Kidney (tissue), 14 donors: ENCODE data around the gene SYNDIG1. TPM values are rescaled to one million over a fixed set of nuclear protein-coding genes. Genes with fewer than 3 reads are reported as not detected.

ENCODE experiments used
- DNase-seq, 5 donors: peaks; one replicate each; pipeline ENCODE4 v3.0.0-alpha.2; 2013 to 2020
- FAIRE-seq: peaks from 2 replicates; lab custom pipeline; 2012; peaks lifted over from hg19 to GRCh38; lab: Jason Lieb, UNC
- H3K27ac ChIP-seq, 2 donors: one replicate each; pipeline ENCODE4 v1.7.0; 2013; ENCODE audit warnings: low read depth in 2 of 2, low read length in 2 of 2, inconsistent platforms in 1 of 2
- H3K27me3 ChIP-seq: one replicate; pipeline ENCODE4 v1.7.1; 2013; ENCODE audit warnings: low read length, inconsistent platforms; ENCODE audit not compliant: control insufficient read depth, insufficient read depth
- H3K36me3 ChIP-seq, 3 donors: one replicate each; pipeline versions ENCODE4 v1.7.0 to v1.7.1; 2013; ENCODE audit warnings: low read length in 3 of 3, control low read depth in 1 of 3, inconsistent platforms in 1 of 3; ENCODE audit not compliant: insufficient read depth in 3 of 3, control insufficient read depth in 2 of 3
- H3K4me1 ChIP-seq, 3 donors: one replicate each; pipeline versions ENCODE4 v1.7.0 to v1.7.1; 2013; ENCODE audit warnings: low read length in 3 of 3, inconsistent platforms in 1 of 3, low read depth in 1 of 3; ENCODE audit not compliant: control insufficient read depth in 2 of 3, insufficient read depth in 2 of 3
- H3K4me3 ChIP-seq, 3 donors: one replicate each; pipeline versions ENCODE4 v1.7.0 to v1.8.1; 2013; ENCODE audit warnings: low read length in 3 of 3, control low read depth in 1 of 3, inconsistent platforms in 1 of 3
- H3K9ac ChIP-seq, 3 donors: one replicate each; pipeline versions ENCODE4 v1.7.0 to v1.7.1; 2013; ENCODE audit warnings: low read length in 3 of 3, control low read depth in 1 of 3, inconsistent platforms in 1 of 3
- H3K9me3 ChIP-seq, 3 donors: one replicate each; pipeline versions ENCODE4 v1.7.0 to v1.7.1; 2013; ENCODE audit warnings: low read length in 3 of 3, control low read depth in 1 of 3, inconsistent platforms in 1 of 3; ENCODE audit not compliant: control insufficient read depth in 2 of 3, insufficient read depth in 1 of 3
- intact Hi-C: fragments of 100-400 bp; cut with DNase I; formaldehyde crosslinking; loops from one replicate; pipeline ENCODE4 v1.11.1; 2022
- polyA plus RNA-seq: library from polyadenylated mRNA; stranded (reverse); fragments of 350-450 nt; fragmentation: Illumina TruSeq; extraction: RNeasy Lipid Tissue Mini Kit (QIAGEN cat#74804); gene quantifications from one replicate; pipeline ENCODE4 v1.2.3, GENCODE V29; 2014; ENCODE audit warnings: low read depth, low replicate concordance; ENCODE audit not compliant: insufficient read depth
- total RNA-seq: library from RNA; stranded (reverse); fragmentation: NEBNext Ultra II Directional; extraction: Animal tissue kit (Norgen Biotek cat#: 25700); gene quantifications from one replicate; pipeline ENCODE4 v1.2.1, GENCODE V29; 2021
- TF ChIP-seq, protein P1 (sequence below): IDR thresholded peaks from 3 replicates; pipeline ENCODE4 v1.5.1; 2012; ENCODE audit warnings: mild to moderate bottlenecking, moderate library complexity, borderline replicate concordance; ENCODE audit not compliant: insufficient read depth; ENCODE audit errors: extremely low read depth
- donor health status: control.
- donor health status: control.
- donor health status: control.
- donor health status: control.
- donor health status: control.
- donor health status: DM: yes; HTN: yes; CAD: no.
- donor health status: Normal renal cell carcinoma (clear cell type).

The SYNDIG1 gene
- total and polyA plus RNA-seq, 2 donors from 2014 or later = 5.4 to 8.2 TPM

DNA sequence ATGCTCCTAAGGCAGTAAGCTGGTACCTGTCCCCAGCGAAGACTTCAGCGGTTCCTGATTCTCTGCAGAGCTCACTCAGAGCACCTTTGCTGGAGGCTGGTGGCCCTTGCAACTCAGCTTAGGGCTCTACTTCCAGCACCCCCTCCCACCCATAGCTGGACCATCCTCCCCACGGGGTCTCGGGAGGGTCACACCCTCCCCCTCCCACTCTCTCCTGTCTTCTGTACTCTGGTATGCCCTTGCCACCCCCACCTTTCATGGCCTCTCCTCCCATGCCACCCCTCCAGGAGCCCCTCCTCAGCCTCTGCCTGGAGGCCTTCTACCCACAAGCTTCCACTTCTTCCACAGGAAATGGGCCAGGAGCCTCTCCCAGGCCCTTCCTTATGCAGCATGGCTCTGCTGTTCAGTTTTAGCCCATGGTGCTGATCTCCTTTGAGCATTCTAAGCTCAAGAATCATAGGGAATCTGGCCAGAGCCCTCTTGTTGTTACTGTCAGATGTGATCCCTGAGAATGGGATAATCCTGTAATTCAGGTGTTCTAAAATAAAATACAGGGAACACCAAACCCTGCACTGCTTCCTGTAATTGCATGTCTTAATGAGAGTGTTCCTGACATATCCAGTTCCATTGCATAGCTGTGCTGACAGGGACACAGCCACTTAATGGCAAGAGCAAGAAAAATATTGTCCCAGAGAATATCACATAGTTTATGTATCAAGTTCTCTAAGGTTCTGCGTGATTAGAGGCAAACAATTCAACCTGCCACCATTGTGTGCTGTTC, 142.1 kb downstream of the SYNDIG1 start:
- FAIRE-seq (no peak), DNase-seq (no peak)
- Histone ChIP-seq H3K4me3 (no peak overlapping the region), H3K27ac (no peak overlapping the region), H3K9ac (no peak overlapping the region), H3K9me3 (no peaks in the 10 kb centered on the region), H3K27me3 (no peaks in the 10 kb centered on the region), H3K36me3 (no peaks in the 10 kb centered on the region), H3K4me1 (no peaks in the 10 kb centered on the region)
- intact Hi-C loops = no loop called here
- TF ChIP-seq, protein P1, sequence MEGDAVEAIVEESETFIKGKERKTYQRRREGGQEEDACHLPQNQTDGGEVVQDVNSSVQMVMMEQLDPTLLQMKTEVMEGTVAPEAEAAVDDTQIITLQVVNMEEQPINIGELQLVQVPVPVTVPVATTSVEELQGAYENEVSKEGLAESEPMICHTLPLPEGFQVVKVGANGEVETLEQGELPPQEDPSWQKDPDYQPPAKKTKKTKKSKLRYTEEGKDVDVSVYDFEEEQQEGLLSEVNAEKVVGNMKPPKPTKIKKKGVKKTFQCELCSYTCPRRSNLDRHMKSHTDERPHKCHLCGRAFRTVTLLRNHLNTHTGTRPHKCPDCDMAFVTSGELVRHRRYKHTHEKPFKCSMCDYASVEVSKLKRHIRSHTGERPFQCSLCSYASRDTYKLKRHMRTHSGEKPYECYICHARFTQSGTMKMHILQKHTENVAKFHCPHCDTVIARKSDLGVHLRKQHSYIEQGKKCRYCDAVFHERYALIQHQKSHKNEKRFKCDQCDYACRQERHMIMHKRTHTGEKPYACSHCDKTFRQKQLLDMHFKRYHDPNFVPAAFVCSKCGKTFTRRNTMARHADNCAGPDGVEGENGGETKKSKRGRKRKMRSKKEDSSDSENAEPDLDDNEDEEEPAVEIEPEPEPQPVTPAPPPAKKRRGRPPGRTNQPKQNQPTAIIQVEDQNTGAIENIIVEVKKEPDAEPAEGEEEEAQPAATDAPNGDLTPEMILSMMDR = no peak

DNA sequence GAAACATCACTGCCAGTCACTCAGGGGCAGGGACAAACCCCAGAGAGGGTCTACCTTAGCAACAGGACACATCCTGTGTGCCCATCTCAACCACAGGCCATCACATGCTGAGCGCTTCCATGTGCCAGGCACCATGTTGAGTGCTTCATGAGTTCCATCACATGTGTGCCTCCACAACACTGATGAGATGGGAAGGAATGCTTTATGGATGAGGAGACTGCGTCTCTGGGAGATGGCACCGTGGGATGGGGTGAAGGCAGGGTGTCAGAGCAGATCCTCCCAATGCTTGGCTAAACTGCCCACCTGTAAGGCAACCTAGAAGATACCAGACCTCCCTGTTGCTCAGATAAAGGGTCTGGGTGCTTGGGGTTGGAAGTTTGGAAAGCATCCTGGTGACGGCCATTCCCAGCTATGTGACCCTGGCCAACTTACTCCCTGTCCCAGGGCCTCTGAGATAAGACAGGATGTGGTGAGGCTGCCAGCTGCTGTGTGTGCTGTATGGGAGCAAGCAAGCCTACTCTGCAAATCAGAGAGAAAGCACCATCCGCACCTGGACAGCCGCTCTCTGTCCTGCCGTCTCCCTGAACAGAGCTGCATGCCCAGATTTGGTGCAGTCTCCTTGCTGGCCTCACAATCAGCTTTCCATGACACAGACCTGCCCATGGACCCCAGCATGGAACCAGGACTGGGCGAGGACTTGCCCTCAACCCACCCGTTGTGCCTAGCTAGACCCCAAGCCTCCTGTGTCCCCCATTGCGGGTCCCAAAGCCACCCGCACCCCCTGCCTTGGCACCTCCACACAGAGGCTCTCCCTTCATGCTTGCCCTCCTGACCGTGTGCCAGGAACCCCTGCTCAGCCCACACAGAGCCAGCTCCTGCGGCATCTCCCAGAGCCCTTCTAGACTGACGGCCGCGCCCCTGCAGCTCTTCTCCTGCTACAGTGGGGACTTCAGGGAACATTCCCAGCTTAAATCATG, 143.7 kb downstream of the SYNDIG1 start:
- Histone ChIP-seq H3K4me3 (no peak overlapping the region), H3K4me1 (no peaks in the 10 kb centered on the region), H3K27ac (no peak overlapping the region), H3K27me3 (no peaks in the 10 kb centered on the region), H3K36me3 (no peaks in the 10 kb centered on the region), H3K9ac (no peak overlapping the region), H3K9me3 (no peaks in the 10 kb centered on the region)
- DNase-seq (no peak), FAIRE-seq (no peak)
- intact Hi-C loops = no loop called here
- TF ChIP-seq, protein P1 = no peak

DNA sequence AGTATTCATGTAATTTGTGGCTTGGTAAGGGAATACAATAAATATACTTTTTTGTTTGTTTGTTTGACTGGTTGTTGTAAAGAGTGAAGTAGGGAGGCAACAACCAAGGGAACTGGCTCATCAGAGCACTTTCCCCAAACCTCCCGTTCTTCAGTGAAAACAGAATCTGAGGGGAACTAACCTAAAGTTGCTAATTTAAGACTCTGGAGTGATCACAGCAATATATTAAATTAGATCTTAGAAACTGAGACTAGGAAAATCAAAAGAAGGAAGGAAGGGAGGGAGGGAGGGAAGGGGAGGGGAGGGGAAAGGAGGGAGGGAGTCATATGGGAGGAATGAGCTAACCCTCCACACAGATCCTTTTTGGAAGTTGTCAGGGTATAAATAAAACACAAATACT, 144.9 kb downstream of the SYNDIG1 start:
- Histone ChIP-seq H3K4me3 (no peak overlapping the region), H3K27ac (no peak overlapping the region), H3K4me1 (no peaks in the 10 kb centered on the region), H3K36me3 (no peaks in the 10 kb centered on the region), H3K27me3 (no peaks in the 10 kb centered on the region), H3K9ac (no peak overlapping the region), H3K9me3 (no peaks in the 10 kb centered on the region)
- no peak for DNase-seq
- intact Hi-C loops = no loop called here
- no peak for FAIRE-seq
- TF ChIP-seq, protein P1 = no peak
